H1 (cell line): Measurements from ENCODE around the gene NEMF. TPM values are rescaled to one million over a fixed set of nuclear protein-coding genes. Genes with fewer than 3 reads are reported as not detected.

Experiments used
- ATF2 ChIP-seq: IDR thresholded peaks from 2 replicates; pipeline ENCODE4 v1.6.1; 2012; ENCODE audit warnings: low read length, inconsistent platforms
- CHD7 ChIP-seq: fragments of 300-600 bp; sonication (generic); IDR thresholded peaks from 2 replicates; pipeline ENCODE4 v1.7.1; 2012; ENCODE audit warnings: low read length, moderate library complexity, mild to moderate bottlenecking, inconsistent platforms; ENCODE audit not compliant: insufficient replicate concordance
- CREB1 ChIP-seq: IDR thresholded peaks from 2 replicates; pipeline ENCODE4 v1.6.1; 2012; ENCODE audit warnings: inconsistent platforms
- EZH2 ChIP-seq: fragments of 200-600 bp; sonication (generic); IDR thresholded peaks from 2 replicates; pipeline ENCODE4 v1.7.1; 2012; ENCODE audit warnings: low read depth, mild to moderate bottlenecking, moderate library complexity, low read length, inconsistent platforms; ENCODE audit not compliant: severe bottlenecking
- HDAC2 ChIP-seq, 2 experiments: fragments of 300-600 bp in 1 of 2; sonication (generic) in 1 of 2; IDR thresholded peaks; 2 replicates each; pipeline ENCODE4 v1.6.1; 2011 to 2012; ENCODE audit warnings: low read depth in 2 of 2, low read length in 2 of 2, mild to moderate bottlenecking in 2 of 2, moderate library complexity in 2 of 2, borderline replicate concordance in 1 of 2, inconsistent platforms in 1 of 2
- TCF12 ChIP-seq: IDR thresholded peaks from 2 replicates; pipeline ENCODE4 v1.6.1; 2011; ENCODE audit warnings: low read depth, mild to moderate bottlenecking, low read length
- USF2 ChIP-seq: IDR thresholded peaks from 2 replicates; pipeline ENCODE4 v1.6.1; 2011; ENCODE audit warnings: low read length, improper control_type of control experiment
- polyA plus RNA-seq, 7 experiments: library from polyadenylated mRNA; depleted of rRNA in 3 of 7; stranded (reverse) in 5 of 7; unstranded in 2 of 7; fragments of >200 nt in 5 of 7; fragments of 200-250 nt in 2 of 7; gene quantifications; 1 replicate in 5 of 7; 2 replicates in 1 of 7; 4 replicates in 1 of 7; pipeline versions ENCODE4 v1.2.1 to v1.2.3, GENCODE V29; 2011 to 2013; ENCODE audit warnings: missing spikeins in 2 of 7, mixed read lengths in 2 of 7
- total RNA-seq: library from RNA; stranded (reverse); fragmentation: NEBNext Ultra II Directional; extraction: Animal tissue kit (Norgen Biotek cat#: 25700); gene quantifications from 2 replicates; pipeline ENCODE4 v1.2.1, GENCODE V29; 2021

Gene NEMF
- total and polyA plus RNA-seq, 2 of the 8 experiments (the other 6 are each of a cell fraction or from before 2014, with no cell fraction given), result 8.3 to 45.5 TPM

- TF ChIP-seq CHD7 (no peak), USF2 (no peak), TCF12 (no peak), EZH2 (no peak), CREB1 (no peak), HDAC2 (IDR thresholded peaks at IDR 0.05; ENCODE audit: borderline replicate concordance in 1 of 2, low read depth in 2 of 2, low read length in 2 of 2) (no peak), ATF2 (no peak)
Observed at GRCh38 chr14:49783394-49784014, 69.1 kb downstream of the NEMF start (continued).
